ENCODE measurements around the gene AK9. TPM values are rescaled to one million over a fixed set of nuclear protein-coding genes. Genes with fewer than 3 reads are reported as not detected.

AK9 gene
- total RNA-seq, 1 donor from 2014 or later: 4.5 TPM

DNA sequence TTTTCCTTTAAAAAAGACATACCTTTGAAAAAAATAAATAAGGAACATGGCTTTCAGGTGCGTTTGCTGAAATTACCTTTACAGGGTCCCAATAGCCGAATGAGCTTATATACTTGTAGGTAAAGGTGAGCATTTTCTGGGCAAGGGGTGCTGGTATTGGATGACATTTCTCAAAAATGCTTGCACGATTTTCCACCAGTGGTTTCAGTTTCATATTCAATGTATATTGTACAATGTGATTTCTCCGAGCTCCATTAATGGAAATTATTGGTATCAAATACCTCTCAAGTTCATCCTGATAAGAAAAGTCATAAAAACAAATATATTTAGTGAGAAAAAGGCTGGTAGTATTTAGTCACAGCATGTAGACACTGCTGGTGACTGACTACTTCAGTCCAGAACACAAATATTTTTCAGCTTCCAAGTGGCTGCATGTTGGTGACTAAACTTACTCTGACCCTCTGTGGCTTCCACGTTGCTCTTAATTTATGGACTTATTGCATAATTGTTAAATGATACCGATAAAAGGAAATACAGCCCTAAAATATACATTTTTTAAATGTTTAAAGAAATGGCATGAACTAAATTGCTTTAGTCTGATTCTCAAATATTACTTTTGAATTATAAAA lies 175.1 kb downstream of the AK9 start:
- H3K4me3 ChIP-seq (ENCODE audit: low read depth, low read length): no peak overlapping the region
- no peak for DNase-seq (ENCODE audit: low read depth)
- TF ChIP-seq, protein P1, sequence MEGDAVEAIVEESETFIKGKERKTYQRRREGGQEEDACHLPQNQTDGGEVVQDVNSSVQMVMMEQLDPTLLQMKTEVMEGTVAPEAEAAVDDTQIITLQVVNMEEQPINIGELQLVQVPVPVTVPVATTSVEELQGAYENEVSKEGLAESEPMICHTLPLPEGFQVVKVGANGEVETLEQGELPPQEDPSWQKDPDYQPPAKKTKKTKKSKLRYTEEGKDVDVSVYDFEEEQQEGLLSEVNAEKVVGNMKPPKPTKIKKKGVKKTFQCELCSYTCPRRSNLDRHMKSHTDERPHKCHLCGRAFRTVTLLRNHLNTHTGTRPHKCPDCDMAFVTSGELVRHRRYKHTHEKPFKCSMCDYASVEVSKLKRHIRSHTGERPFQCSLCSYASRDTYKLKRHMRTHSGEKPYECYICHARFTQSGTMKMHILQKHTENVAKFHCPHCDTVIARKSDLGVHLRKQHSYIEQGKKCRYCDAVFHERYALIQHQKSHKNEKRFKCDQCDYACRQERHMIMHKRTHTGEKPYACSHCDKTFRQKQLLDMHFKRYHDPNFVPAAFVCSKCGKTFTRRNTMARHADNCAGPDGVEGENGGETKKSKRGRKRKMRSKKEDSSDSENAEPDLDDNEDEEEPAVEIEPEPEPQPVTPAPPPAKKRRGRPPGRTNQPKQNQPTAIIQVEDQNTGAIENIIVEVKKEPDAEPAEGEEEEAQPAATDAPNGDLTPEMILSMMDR (conservative IDR thresholded peaks at IDR 0.05; ENCODE audit: low read depth, low read length): no peak

DNA sequence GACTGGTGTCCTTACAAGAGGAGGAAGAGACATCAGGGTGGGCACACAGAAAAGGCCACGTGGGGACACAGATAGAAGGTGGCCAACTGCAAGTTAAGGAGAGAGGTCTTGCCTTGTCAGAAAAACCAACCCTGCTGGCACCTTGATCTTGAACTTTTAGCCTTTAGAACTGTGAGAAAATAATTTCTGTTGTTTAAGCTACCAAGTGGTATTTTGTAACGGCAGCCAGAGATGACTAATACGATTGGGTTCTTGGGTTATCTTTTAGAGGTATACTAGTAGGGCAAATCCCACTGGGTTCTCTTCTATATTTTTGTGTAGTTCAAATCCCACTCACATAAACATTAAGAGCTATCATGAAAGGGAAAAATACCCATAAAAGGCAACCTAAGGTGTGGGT lies 176.1 kb downstream of the AK9 start:
- no peak for DNase-seq (ENCODE audit: low read depth)
- TF ChIP-seq, protein P1 (conservative IDR thresholded peaks at IDR 0.05; ENCODE audit: low read depth, low read length): no peak
- H3K4me3 ChIP-seq (ENCODE audit: low read depth, low read length): no peak overlapping the region

DNA sequence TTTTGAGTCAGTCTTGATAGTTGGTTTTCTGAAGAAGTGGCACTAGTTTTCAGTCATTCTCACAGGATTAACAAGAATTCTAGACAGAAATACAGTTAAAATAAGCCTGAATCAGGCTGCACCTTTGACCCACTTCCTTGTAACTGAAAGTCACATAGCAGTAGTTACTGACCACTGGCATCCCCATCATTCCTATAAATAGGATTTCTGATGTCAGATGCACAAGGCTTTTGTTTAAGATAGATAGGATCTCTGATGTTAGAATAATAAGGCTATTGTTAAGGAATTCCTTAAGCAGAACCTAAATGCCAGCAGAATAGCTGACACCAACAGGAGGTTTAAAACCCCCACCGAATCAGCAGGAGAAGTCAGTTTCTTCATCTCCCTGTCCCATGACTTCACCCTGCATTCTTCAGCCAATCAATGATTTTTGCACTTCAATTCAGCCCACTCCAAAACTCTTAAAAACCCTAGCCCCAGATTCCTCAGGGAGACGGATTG lies 177.4 kb downstream of the AK9 start:
- TF ChIP-seq, protein P1 (conservative IDR thresholded peaks at IDR 0.05; ENCODE audit: low read depth, low read length): no peak
- DNase-seq (ENCODE audit: low read depth): no peak
- H3K4me3 ChIP-seq (ENCODE audit: low read depth, low read length): no peak overlapping the region

DNA sequence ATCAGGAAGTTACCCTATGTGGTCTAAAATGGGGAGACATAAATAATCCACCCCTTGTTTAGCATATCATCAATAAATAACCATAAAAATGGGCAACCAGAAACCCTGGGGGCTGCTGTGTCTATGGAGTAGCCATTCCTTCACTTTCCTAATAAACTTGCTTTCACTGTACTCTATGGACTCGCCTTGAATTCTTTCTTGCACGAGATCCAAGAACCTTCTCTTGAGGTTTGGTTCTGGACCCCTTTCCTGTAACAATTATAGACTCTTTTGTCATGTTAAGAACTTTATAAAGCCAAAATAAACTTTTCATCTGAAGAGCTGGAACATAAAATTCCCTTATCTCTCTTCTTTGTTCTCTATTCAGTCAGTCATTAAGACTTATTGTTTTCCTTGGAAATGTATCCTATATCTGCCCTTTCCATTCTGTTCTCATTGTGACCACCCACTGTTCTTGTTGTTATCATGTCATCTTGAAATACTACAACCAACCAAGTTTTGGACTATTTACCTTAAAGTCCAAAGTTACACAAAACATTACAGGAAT lies 178.7 kb downstream of the AK9 start:
- no peak for DNase-seq (ENCODE audit: low read depth)
- TF ChIP-seq, protein P1 (conservative IDR thresholded peaks at IDR 0.05; ENCODE audit: low read depth, low read length): no peak
- H3K4me3 ChIP-seq (ENCODE audit: low read depth, low read length): no peak overlapping the region

DNA sequence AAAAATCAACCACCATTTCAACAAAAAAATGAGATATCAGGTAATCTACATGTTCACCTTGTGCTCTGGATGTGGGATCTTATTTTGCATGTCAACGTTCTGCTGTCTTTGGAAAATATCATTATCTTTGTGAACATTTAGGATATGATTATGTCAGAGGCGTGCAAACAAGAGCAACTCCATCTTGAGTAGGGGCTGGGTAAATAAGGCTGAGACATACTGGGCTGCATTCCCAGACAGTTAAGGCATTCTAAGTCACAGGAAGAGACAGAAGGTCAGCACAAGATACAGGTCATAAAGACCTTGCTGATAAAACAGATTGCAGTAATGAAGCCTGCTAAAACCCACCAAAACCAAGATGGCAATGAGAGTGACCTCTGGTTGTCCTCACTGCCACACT lies 179.2 kb downstream of the AK9 start:
- no peak for DNase-seq (ENCODE audit: low read depth)
- TF ChIP-seq, protein P1 (conservative IDR thresholded peaks at IDR 0.05; ENCODE audit: low read depth, low read length): no peak
- no peak overlapping the region for H3K4me3 ChIP-seq (ENCODE audit: low read depth, low read length)

DNA sequence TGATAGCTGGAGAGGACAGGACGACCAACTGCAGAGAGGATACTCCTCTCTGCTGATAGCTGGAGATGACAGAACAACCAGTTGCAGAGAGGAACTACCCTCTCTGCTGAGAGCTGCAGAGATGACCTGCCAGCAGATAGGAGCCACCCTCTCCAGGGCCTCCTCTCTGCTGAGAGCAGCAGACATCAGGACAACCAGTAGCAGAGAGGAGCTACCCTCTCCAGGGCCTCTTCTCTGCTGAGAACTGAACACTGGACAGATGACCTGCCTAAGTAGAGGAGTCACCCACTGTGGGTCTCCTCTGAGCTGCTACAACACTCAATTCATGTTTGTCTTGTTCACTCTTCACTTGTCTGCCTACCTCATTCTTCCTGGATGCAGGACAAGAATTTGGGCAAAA lies 180.6 kb downstream of the AK9 start:
- no peak overlapping the region for H3K4me3 ChIP-seq (ENCODE audit: low read depth, low read length)
- TF ChIP-seq, protein P1 (conservative IDR thresholded peaks at IDR 0.05; ENCODE audit: low read depth, low read length): no peak
- no peak for DNase-seq (ENCODE audit: low read depth)

All from epithelial cell of proximal tubule (primary cell).